Measurements from ENCODE around the gene TGDS.

Gene TGDS

GRCh38 chr13:94546061-94546839, 49.7 kb downstream of the TGDS start:
- Histone ChIP-seq H3K4me3 (ENCODE audit: low read depth, low read length) (no peak overlapping the region), H3K27me3 (ENCODE audit: control insufficient read depth, insufficient read depth, low read length) (no peaks in the 10 kb centered on the region), H3K9ac (no peak overlapping the region), H3K4me2 (ENCODE audit: low read length) (no peak overlapping the region), H3K79me2 (no peaks in the 10 kb centered on the region), H3K4me1 (no peaks in the 10 kb centered on the region), H3K27ac (no peak overlapping the region), H2AFZ (no peak overlapping the region), H3K36me3 (ENCODE audit: control insufficient read depth, insufficient read depth, low read length) (no peaks in the 10 kb centered on the region), H3K9me3 (ENCODE audit: control insufficient read depth, low read length) (no peaks in the 10 kb centered on the region)
- no peak for TF ChIP-seq CTCF (IDR thresholded peaks at IDR 0.05)

GRCh38 chr13:94544922-94545321, 51.0 kb downstream of the TGDS start:
- no peaks in the 10 kb centered on the region for H3K36me3 ChIP-seq (ENCODE audit: control insufficient read depth, insufficient read depth, low read length)
- no peaks in the 10 kb centered on the region for H3K4me1 ChIP-seq
- H3K27me3 ChIP-seq (ENCODE audit: control insufficient read depth, insufficient read depth, low read length), result no peaks in the 10 kb centered on the region
- H3K4me2 ChIP-seq (ENCODE audit: low read length), result no peak overlapping the region
- no peaks in the 10 kb centered on the region for H3K79me2 ChIP-seq
- H3K27ac ChIP-seq, result no peak overlapping the region
- TF ChIP-seq CTCF (IDR thresholded peaks at IDR 0.05), result no peak
- H3K4me3 ChIP-seq (ENCODE audit: low read depth, low read length), result no peak overlapping the region
- H2AFZ ChIP-seq, result no peak overlapping the region
- no peaks in the 10 kb centered on the region for H3K9me3 ChIP-seq (ENCODE audit: control insufficient read depth, low read length)
- H3K9ac ChIP-seq, result no peak overlapping the region

GRCh38 chr13:94542917-94543316, 53.0 kb downstream of the TGDS start:
- Histone ChIP-seq H3K9me3 (ENCODE audit: control insufficient read depth, low read length) (no peaks in the 10 kb centered on the region), H3K4me3 (ENCODE audit: low read depth, low read length) (no peak overlapping the region), H3K36me3 (ENCODE audit: control insufficient read depth, insufficient read depth, low read length) (no peaks in the 10 kb centered on the region), H3K79me2 (no peaks in the 10 kb centered on the region), H3K27ac (no peak overlapping the region), H3K4me2 (ENCODE audit: low read length) (no peak overlapping the region), H2AFZ (no peak overlapping the region), H3K27me3 (ENCODE audit: control insufficient read depth, insufficient read depth, low read length) (no peaks in the 10 kb centered on the region), H3K4me1 (no peaks in the 10 kb centered on the region), H3K9ac (no peak overlapping the region)
- TF ChIP-seq CTCF (IDR thresholded peaks at IDR 0.05), result no peak

GRCh38 chr13:94537740-94538630, 58.0 kb downstream of the TGDS start:
- H3K4me1 ChIP-seq, result no peaks in the 10 kb centered on the region
- no peak overlapping the region for H2AFZ ChIP-seq
- no peak overlapping the region for H3K4me2 ChIP-seq (ENCODE audit: low read length)
- H3K79me2 ChIP-seq, result no peaks in the 10 kb centered on the region
- no peaks in the 10 kb centered on the region for H3K36me3 ChIP-seq (ENCODE audit: control insufficient read depth, insufficient read depth, low read length)
- no peak overlapping the region for H3K4me3 ChIP-seq (ENCODE audit: low read depth, low read length)
- H3K27me3 ChIP-seq (ENCODE audit: control insufficient read depth, insufficient read depth, low read length), result no peaks in the 10 kb centered on the region
- no peak overlapping the region for H3K27ac ChIP-seq
- H3K9me3 ChIP-seq (ENCODE audit: control insufficient read depth, low read length), result no peaks in the 10 kb centered on the region
- H3K9ac ChIP-seq, result no peak overlapping the region
- no peak for TF ChIP-seq CTCF (IDR thresholded peaks at IDR 0.05)

All from parathyroid adenoma (tissue), 2 donors.